Tibial nerve (tissue), 4 donors: ENCODE data around the gene FOXI1.

Experiments used
- EP300 ChIP-seq, 2 donors: sonication (generic); formaldehyde crosslinking; IDR thresholded peaks; one replicate each; pipeline ENCODE4 v1.6.1; 2017; ENCODE audit warnings: antibody characterized with exemption in 2 of 2, mild to moderate bottlenecking in 1 of 2
- POLR2A ChIP-seq, 2 donors: fragments of 450-650 bp; IDR thresholded peaks; one replicate each; pipeline ENCODE4 v1.6.1; 2017; ENCODE audit warnings: antibody characterized with exemption in 2 of 2, mild to moderate bottlenecking in 2 of 2, moderate library complexity in 2 of 2
- TF ChIP-seq, protein P1 (sequence below), 5 experiments: fragments of 200-600 bp in 3 of 5; fragments of 450-650 bp in 2 of 5; sonication (generic) in 3 of 5; IDR thresholded peaks; one replicate each; pipeline ENCODE4 v1.5.1; 2016 to 2019; ENCODE audit warnings: antibody characterized with exemption in 5 of 5, mild to moderate bottlenecking in 3 of 5, moderate library complexity in 2 of 5

DNA sequence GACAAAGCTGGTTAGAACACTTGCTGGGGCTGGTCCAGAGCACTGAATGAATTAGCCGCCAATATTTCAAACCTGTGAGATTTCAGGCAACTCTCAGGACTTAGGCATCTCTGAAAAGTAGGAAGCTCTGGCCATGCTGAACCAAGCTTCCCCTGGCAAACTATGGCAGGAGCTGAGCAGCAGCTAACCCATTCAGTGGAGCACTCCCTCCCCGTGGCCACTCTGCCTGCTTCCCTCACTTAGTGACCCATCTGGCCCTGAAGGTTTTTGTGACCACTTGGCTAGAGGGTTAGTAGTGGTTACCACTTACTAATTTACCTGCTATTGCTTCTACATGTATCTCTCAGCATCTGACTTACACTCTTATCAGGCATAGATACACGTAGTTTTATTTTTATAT is 25.5 kb downstream of the FOXI1 start:
- TF ChIP-seq, protein P1, sequence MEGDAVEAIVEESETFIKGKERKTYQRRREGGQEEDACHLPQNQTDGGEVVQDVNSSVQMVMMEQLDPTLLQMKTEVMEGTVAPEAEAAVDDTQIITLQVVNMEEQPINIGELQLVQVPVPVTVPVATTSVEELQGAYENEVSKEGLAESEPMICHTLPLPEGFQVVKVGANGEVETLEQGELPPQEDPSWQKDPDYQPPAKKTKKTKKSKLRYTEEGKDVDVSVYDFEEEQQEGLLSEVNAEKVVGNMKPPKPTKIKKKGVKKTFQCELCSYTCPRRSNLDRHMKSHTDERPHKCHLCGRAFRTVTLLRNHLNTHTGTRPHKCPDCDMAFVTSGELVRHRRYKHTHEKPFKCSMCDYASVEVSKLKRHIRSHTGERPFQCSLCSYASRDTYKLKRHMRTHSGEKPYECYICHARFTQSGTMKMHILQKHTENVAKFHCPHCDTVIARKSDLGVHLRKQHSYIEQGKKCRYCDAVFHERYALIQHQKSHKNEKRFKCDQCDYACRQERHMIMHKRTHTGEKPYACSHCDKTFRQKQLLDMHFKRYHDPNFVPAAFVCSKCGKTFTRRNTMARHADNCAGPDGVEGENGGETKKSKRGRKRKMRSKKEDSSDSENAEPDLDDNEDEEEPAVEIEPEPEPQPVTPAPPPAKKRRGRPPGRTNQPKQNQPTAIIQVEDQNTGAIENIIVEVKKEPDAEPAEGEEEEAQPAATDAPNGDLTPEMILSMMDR (IDR thresholded peaks at IDR 0.05): no peak
- TF ChIP-seq POLR2A (IDR thresholded peaks at IDR 0.05): no peak
- no peak for TF ChIP-seq EP300 (IDR thresholded peaks at IDR 0.05)
